Measurements from ENCODE around the gene OR8D4. TPM values are rescaled to one million over a fixed set of nuclear protein-coding genes. Genes with fewer than 3 reads are reported as not detected.

OR8D4 gene
- total RNA-seq, 1 donor from 2014 or later, result not detected

DNA sequence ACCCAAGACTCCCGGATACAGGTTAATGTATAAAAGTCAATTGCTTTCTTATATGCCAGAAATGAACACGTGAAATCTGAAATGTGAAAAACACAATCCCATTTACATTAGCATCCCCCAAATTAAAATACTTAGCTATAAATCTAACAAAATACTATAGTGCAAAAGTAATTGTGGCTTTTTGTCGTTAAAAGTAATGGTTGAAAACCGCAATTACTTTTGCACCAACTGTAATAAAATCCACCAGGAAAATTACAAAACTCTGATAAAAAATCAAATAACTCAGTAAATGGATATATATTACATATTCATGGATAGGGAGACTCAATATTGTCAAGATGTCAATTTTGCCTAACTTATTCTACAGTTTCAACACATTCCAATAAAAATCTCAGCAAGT, 21.1 kb upstream of the OR8D4 start:
- no peak for FAIRE-seq
- TF ChIP-seq, protein P1, sequence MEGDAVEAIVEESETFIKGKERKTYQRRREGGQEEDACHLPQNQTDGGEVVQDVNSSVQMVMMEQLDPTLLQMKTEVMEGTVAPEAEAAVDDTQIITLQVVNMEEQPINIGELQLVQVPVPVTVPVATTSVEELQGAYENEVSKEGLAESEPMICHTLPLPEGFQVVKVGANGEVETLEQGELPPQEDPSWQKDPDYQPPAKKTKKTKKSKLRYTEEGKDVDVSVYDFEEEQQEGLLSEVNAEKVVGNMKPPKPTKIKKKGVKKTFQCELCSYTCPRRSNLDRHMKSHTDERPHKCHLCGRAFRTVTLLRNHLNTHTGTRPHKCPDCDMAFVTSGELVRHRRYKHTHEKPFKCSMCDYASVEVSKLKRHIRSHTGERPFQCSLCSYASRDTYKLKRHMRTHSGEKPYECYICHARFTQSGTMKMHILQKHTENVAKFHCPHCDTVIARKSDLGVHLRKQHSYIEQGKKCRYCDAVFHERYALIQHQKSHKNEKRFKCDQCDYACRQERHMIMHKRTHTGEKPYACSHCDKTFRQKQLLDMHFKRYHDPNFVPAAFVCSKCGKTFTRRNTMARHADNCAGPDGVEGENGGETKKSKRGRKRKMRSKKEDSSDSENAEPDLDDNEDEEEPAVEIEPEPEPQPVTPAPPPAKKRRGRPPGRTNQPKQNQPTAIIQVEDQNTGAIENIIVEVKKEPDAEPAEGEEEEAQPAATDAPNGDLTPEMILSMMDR (IDR thresholded peaks at IDR 0.05; ENCODE audit: insufficient read depth, low read length, severe bottlenecking), result no peak
- no peaks in the 10 kb centered on the region for H3K36me3 ChIP-seq (ENCODE audit: control insufficient read depth, insufficient read depth, low read length)
- DNase-seq (ENCODE audit: low read depth), result no peak
- no peaks in the 10 kb centered on the region for H3K27me3 ChIP-seq (ENCODE audit: control insufficient read depth, insufficient read depth, low read length)
- no peak overlapping the region for H3K4me3 ChIP-seq (ENCODE audit: low read depth, low read length)

DNA sequence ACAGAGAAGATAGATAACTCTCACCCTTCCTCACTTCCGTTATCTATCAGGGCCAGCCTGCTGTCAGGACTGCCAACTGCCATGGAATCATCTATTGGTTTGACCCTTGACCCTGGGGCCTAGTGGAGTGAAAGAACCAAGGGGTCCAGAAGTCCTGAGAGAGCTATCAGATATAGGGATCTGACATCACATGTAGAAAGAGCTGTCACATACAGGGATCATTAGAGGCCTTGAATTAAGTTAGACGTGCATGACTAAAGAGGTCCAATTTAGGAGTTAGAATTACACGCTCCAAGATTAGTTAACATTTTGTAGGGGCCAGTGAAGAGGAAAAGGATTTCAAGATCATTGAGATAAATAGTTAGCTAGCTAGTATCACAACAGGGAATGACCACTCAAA, 16.4 kb upstream of the OR8D4 start, which contains the start of gene TMEM225:
Gene TMEM225 (minus strand): TSS at position 101 of the 400 bp plus-strand sequence. CDS start 245 bp downstream, outside the sequence.
- Histone ChIP-seq H3K27me3 (ENCODE audit: control insufficient read depth, insufficient read depth, low read length) (no peaks in the 10 kb centered on the region), H3K4me3 (ENCODE audit: low read depth, low read length) (no peak within 1 kb of the TSS), H3K36me3 (ENCODE audit: control insufficient read depth, insufficient read depth, low read length) (no peaks in the 10 kb centered on the region)
- DNase-seq (ENCODE audit: low read depth) (no peak), FAIRE-seq (no peak)
- TF ChIP-seq, protein P1 (IDR thresholded peaks at IDR 0.05; ENCODE audit: insufficient read depth, low read length, severe bottlenecking), result no peak

DNA sequence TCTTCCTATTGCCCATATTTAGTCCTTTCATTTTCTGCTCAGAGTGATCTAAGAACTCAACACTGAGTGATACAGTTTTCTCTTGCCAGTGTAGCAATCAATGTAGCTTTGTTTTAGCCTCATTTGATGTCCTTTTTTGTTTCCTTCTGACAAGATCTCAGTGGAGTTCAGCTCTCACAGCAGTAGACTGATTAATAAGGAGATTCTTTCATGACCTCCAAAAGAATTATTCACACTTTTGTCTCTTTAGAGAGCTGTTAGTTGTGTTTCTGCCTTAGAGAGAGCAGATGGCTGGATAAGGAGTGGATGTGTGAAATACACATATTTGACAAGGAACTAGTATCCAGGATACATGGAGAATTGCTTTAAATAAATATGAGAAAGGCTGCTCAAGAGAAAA, 9.9 kb upstream of the OR8D4 start:
- TF ChIP-seq, protein P1 (IDR thresholded peaks at IDR 0.05; ENCODE audit: insufficient read depth, low read length, severe bottlenecking), result no peak
- H3K36me3 ChIP-seq (ENCODE audit: control insufficient read depth, insufficient read depth, low read length), result no peaks in the 10 kb centered on the region
- H3K4me3 ChIP-seq (ENCODE audit: low read depth, low read length), result no peak overlapping the region
- FAIRE-seq, result no peak
- no peak for DNase-seq (ENCODE audit: low read depth)
- no peaks in the 10 kb centered on the region for H3K27me3 ChIP-seq (ENCODE audit: control insufficient read depth, insufficient read depth, low read length)

DNA sequence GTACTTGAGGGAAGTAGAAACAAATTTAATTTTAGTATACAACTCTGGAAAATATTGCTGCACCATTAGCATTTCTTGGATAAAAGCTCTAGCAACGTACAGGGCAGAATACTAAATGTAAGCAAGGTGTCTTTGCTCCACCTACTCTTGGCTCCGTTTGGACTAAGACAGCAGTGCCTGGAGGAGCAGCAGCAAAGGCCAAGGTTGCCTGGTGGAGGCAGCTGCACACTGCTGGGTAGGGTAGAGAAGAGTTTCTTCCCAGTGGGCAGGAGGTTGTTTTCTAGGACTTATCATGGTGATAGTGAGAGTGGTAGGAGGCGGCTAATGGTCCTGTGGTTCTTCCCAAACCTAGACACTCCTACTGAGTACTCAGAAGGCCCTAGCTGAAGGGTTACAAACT, 2.2 kb upstream of the OR8D4 start:
- no peak for FAIRE-seq

DNA sequence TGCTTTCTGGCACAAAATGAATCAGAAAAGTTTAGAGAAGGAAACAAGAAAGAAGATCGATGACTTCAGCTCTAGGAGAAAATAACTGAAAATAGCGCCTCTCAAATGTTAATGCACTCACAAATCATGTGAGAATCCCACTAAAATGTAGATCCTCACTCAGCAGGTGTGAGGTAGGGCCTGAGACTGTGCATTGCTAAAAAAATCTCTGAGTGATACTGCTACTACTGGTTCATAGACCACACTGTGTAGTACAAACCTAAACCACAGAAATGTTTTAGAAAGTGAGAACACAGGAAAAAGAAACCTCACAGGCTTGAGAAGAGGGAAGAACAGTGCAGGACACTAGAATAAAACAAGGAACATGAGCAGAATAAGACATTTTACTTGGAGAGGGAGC, 2.0 kb downstream of the OR8D4 start:
- no peak for DNase-seq (ENCODE audit: low read depth)
- Histone ChIP-seq H3K4me3 (ENCODE audit: low read depth, low read length) (no peak overlapping the region), H3K27me3 (ENCODE audit: control insufficient read depth, insufficient read depth, low read length) (no peaks in the 10 kb centered on the region), H3K36me3 (ENCODE audit: control insufficient read depth, insufficient read depth, low read length) (no peaks in the 10 kb centered on the region)
- TF ChIP-seq, protein P1 (IDR thresholded peaks at IDR 0.05; ENCODE audit: insufficient read depth, low read length, severe bottlenecking), result no peak
- FAIRE-seq, result no peak

More for the DNA sequence above, 2.2 kb upstream of the OR8D4 start:
- H3K4me3 ChIP-seq (ENCODE audit: low read depth, low read length), result no peak overlapping the region
- H3K36me3 ChIP-seq (ENCODE audit: control insufficient read depth, insufficient read depth, low read length), result no peaks in the 10 kb centered on the region
- TF ChIP-seq, protein P1 (IDR thresholded peaks at IDR 0.05; ENCODE audit: insufficient read depth, low read length, severe bottlenecking), result no peak
- no peak for DNase-seq (ENCODE audit: low read depth)
- H3K27me3 ChIP-seq (ENCODE audit: control insufficient read depth, insufficient read depth, low read length), result no peaks in the 10 kb centered on the region

DNA sequence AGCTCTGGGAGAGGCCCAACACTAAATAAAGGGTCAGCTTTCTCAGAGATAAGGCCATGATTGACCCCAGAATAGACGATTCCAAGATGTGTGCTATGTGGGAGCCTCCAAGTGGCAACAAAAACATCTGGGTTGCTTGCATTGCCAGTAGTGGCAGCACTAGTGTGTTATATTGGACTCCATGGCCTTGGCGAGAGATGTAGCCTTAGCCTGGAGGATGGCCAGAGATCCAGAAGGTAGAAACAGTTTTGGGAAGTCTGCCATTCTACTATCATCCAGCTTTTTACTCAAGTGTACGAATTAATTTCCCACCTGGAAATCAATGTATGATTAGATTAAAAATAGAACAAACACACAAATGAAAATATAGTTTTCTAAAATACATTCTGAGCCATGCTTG, 3.0 kb downstream of the OR8D4 start:
- FAIRE-seq (peak; percentile 91), DNase-seq (ENCODE audit: low read depth) (no peak)
- H3K4me3 ChIP-seq (ENCODE audit: low read depth, low read length), result no peak overlapping the region
- TF ChIP-seq, protein P1 (IDR thresholded peaks at IDR 0.05; ENCODE audit: insufficient read depth, low read length, severe bottlenecking), result no peak
- H3K27me3 ChIP-seq (ENCODE audit: control insufficient read depth, insufficient read depth, low read length), result no peaks in the 10 kb centered on the region
- no peaks in the 10 kb centered on the region for H3K36me3 ChIP-seq (ENCODE audit: control insufficient read depth, insufficient read depth, low read length)

Measured in bronchial epithelial cell (primary cell).